Measurements from ENCODE around the gene ENPP3.

GRCh38 chr6:131680868-131681267, 43.8 kb downstream of the ENPP3 start:
- TF ChIP-seq POLR2A (IDR thresholded peaks at IDR 0.05; ENCODE audit: low read length) (no peak), GATA1 (IDR thresholded peaks at IDR 0.05; ENCODE audit: low read depth, low read length) (no peak)
